Erythroblast (primary cell): Measurements from ENCODE around the gene C19orf18.

Source experiments
- GATA1 ChIP-seq: IDR thresholded peaks from 2 replicates; pipeline ENCODE4 v1.6.1; 2011; ENCODE audit warnings: low read depth, mild to moderate bottlenecking, control low read depth, low read length, moderate library complexity
- POLR2A ChIP-seq: IDR thresholded peaks from 2 replicates; pipeline ENCODE4 v1.6.1; 2011; ENCODE audit warnings: mild to moderate bottlenecking, low read length

GRCh38 chr19:57914531-57914930, 59.8 kb downstream of the C19orf18 start:
- TF ChIP-seq POLR2A (no peak), GATA1 (no peak)
